HG03378 (cell line): ENCODE results near the gene RBM47.
"Not testable (repeated sequence)": the region's sequence is repeated elsewhere in the genome, so short reads cannot be mapped to it uniquely, and the experiment has no call there.

ENCODE experiments used
- ATAC-seq: cut with Tn5 transposase; IDR thresholded peaks from one replicate; pipeline ENCODE4 v1.9.1; 2021; ENCODE audit warnings: mild to moderate bottlenecking, moderate library complexity; ENCODE audit not compliant: unreplicated experiment

Gene RBM47

DNA sequence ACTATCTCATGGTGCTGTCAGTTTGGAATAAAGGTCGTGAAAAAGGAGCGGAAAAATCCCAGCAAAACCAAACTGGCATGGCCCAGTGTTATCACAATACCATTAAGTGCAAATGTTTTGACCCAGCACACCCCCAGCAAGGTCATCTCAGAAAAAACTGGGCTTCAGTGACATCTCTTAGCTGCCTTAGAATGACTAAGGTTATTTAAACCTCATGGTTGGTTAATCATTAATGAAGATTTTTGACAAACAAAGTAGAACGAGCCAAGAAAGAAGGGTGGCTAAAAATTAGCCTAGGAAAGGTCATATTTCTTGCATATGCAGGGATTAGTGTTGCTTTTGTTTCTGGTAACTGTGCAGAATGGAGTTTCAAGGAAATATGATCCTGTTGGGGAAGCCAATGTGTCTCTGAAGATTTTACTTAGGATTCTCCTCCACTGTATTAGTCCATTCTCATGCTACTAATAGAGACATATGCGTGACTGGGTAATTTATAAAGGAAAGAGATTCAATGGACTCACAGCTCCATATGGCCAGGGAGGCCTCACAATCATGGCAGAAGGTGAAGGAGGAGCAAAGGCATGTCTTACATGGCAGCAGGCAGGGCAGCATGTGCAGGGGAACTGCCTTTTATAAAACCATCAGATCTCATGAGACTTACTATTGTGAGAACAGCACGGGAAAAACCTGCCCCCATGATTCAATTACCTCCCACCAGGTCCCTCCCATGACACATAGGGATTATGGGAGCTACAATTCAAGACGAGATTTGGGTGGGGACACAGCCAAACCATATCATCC lies 211.0 kb downstream of the RBM47 start:
- no peak for ATAC-seq

- ATAC-seq: no peak
Measured at GRCh38 chr4:40417941-40418340, 211.7 kb downstream of the RBM47 start.

DNA sequence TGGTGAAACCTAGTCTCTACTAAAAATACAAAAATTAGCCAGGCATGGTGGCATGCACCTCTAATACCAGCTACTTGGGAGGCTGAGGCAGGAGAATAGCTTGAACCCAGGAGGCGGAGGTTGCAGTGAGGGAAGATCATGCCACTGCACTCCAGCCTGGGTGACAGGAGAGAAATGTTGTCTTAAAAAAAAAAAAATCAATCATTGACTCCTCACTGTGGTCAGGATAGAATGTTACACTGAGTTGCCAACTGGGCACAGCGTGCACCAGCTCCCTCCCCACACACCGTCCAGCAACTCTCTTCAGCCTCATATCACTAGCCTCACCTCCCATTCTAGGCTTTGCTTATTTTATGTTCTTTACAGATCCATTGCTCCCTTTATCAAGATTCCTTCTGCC lies 215.0 kb downstream of the RBM47 start:
- no peak for ATAC-seq

DNA sequence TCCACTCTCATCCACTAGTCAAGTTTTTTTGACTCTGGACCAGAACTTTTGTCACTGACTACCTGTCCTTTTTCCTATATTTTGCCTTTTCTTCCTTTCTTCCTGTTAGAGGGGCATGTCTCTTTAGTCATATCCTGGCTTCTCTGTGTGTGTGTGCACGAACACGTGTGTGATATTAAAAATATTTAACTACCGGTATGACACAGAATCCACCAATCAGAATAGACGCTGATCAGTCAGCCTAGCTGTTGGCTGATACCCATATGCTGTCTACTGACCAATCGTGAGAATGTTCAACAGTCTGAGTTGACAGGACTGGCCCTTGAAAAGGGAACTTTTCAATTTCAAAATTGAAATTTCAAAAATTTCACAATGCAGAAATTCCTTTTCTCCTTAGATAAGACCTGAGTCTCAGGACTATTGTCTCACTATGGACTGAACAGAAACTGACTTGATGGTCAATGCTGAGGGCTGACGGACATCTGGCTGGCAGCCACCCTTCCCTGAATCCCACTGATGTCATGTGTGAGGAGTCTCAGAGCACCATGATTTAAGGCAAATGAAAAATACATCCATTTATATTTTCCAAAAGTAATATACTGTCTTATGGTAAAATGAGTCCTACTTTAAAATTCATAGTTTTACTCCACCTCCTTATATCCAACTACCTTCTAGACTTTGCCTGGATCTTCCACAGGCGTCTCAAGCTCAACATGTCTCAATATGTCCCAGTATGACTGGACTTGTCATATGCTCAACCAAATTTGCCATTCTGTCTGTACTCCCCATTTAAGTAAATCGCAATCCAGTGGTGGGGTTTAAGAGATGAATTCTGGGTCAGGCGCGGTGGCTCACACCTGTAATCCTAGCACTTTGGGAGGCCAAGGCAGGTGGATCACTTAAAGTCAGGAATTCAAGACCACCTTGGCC lies 216.5 kb downstream of the RBM47 start:
- ATAC-seq: no peak

- ATAC-seq: no peak
Measured at GRCh38 chr4:40412388-40412787, 217.3 kb downstream of the RBM47 start.

DNA sequence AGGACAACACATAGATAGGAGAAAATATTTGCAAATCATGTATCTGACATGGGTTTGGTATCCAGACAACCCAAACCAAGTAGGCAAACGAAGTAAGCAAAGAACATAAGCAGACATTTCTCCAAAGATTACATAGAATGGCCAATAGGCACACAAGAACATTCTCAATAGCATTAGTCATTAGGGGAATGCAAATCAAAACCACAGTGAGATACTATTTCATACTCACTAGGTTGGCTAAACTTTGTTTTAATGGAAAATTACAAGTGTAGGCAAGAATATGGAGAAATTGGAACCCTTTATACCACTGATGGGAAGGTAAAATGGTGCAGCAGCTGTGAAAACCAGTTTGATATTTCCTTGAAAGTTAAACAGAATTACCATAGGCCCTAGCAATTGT lies 219.8 kb downstream of the RBM47 start:
- no peak for ATAC-seq

DNA sequence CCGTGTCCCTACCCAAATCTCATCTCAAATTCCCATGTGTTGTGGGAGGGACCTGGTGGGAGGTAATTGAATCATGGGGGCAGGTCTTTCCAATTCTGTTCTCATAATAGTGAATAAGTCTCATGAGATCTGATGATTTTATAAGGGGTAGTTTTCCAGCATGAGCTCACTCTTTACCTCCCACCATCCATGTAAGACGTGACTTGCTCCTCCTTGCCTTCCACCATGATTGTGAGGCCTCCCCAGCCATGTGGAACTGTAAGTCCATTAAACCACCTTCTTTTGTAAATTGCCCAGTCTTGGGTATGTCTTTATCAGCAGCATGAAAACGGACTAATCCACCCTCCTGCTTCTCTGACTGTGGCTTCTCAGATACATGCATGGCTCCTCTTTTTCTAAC lies 222.2 kb downstream of the RBM47 start:
- ATAC-seq: not testable (repeated sequence)

DNA sequence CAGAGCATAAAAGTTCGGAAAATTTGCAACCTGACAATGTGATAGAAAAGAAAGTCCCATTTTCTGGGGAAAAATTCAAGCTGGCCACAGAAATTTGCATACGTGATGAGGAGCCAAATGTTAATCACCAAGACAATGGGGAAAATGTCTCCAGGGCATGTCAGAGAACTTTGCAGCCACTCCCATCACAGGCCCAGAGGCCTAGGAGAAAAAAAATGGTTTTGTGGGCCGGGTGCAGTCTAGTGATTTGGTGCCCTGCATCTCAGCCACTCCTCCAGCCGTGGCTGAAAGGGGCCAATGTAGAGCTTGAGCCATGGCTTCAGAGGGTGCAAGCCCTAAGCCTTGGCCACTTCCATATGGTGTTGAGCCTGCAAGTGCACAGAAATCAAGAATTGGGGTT lies 223.3 kb downstream of the RBM47 start:
- ATAC-seq: no peak

- no peak for ATAC-seq
Measured at GRCh38 chr4:40405193-40405592, 224.5 kb downstream of the RBM47 start.

GRCh38 chr4:40403081-40403480 lies 226.6 kb downstream of the RBM47 start:
- no peak for ATAC-seq

GRCh38 chr4:40402556-40402955 lies 227.1 kb downstream of the RBM47 start:
- ATAC-seq: no peak

DNA sequence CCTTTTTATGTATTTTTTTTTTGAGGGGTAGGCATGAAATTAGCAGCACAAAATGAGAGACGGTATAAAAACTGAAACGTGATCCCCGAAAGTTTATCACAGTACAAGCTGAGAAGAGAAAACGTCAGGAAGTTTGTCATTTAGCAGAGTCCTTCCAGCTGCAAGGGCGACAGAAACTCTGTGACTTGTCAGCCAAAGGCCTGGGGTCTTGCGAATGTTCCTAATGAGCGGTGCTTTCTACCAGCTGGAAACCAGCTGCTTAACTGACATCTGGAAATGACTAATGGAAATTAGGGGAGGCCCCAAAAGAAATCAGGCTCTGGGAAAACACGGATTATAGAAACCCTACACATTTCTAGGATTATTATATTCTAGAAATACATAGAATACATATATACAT lies 228.0 kb downstream of the RBM47 start:
- no peak for ATAC-seq

DNA sequence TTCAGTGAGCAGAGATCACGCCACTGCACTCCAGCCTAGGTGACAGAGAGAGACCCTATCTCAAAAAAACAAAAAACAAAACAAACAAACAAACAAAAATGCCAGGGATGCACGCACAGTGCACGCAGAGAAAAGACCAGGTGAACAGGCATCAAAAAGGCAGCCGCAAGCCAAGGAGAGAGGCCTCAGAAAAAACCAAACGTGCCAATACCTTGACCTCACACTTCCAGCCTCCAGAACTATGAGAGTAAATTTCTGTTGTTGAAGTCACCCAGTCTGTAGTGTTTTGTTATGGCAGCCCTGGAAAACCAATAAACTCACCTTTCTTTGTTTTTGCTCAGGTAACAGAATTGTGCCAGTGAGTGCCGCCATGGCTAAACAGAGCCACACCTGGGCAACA lies 228.6 kb downstream of the RBM47 start:
- no peak for ATAC-seq

DNA sequence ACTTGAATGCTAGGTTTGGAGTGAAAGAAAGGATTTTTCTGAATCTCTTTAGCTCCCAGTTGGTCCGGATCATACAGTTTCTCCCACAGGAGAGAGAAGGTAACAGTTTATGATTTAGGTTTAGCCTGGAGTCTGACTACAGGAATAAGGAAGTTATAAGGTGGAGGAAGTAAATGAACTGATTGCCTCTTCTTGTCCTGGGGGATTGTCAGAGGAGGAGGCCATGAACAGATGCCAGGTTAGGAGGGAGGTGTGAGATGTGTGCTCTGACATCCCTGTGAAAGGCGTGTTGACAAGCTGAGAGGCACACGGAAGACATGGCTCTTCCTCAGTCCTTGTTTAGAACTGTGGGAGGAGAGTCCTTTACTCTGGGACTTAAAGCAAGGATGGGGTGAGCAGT lies 230.1 kb downstream of the RBM47 start:
- ATAC-seq: no peak

DNA sequence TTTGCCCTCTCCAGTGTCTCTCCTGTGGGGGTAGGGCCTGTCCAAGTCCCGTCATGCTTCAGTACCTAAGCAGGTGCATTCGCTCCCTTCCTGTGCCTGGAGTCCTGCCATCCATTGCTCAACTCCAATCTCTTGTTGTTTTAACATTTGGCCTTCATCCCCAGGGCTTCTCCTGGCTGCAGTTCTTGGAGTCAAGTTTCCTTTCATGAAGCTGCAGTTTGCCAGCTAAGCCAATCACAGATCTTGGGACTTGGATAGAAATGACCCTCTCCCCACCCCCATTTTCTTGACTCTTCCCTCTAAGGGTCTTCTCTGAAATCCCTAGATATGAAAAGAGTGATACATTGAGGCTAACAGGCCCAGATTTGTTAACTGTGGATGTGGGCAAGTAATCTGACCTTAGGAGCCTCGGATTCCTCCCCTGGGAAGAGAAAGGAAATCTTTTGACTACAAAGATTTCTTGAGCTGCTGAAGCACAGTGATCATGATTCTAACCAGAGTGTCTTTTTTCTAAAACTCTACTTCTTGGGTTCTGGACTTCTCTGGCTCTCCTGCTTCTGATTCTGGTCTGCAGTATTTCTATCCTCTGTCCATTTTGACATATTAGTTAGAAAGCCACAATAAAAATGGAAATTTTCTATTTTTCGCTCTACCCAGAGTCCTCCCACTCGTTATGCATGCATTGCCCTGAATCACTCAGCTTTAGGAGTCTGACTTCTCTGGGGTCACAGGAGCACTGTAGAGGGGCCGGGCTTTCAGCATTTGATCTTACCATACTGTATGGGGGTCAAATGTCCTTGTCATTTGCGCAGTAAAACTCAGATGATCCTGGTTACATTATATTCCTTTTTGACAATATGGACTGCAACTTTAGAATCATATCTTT lies 233.5 kb downstream of the RBM47 start:
- ATAC-seq: no peak

DNA sequence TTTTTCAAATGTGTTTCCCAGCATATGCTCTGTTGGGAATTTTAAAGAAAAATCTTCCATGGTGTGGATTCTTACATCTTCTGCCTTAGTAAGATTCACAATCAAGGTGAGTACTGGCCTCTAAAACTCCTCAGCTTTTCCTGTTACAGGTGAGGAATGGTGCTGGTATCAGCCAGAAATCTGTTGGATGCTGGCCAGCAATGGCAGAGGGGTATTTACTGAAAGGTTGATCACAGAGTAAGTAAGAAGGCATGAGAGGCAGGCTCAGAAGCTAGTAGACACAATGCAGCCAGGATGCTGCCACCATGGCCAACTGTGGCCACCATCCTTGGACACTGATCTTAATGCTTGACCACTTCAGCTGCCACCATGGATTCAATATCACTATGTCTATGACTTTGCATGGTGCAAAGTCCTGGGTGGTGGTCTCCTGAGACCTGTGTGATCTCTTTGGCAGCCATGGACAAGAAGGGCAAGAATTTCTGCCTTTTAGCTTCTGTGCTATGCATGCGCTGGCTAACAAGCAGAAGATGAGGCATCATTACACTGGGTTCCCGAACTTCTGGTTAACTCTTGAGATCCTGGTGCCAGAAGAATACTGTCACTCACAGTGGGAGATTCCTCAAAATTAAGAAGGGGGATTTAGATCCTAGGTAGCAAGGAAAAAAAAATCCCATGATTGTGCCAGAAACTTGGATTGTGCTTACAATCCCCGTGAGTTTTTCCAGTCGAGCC lies 234.3 kb downstream of the RBM47 start:
- ATAC-seq: no peak

DNA sequence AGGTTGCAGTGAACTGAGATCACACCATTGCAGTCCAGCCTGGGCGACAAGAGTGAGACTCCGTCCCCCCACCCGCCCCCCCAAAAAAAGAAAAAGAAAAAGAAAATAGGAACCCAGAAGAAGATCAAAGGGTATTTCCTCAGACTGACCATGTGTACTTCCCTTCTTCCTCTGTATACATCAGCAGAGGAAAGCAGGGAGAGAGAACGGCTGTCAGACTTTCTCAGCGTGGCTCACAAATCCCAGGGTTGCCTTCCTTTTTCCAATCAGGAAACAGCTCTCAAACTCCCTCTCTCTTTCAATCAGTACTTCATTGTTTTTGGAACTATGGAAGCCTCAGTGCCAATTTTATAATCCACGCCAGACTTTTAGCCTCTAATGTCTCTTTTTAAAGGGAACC lies 235.4 kb downstream of the RBM47 start:
- ATAC-seq: no peak

DNA sequence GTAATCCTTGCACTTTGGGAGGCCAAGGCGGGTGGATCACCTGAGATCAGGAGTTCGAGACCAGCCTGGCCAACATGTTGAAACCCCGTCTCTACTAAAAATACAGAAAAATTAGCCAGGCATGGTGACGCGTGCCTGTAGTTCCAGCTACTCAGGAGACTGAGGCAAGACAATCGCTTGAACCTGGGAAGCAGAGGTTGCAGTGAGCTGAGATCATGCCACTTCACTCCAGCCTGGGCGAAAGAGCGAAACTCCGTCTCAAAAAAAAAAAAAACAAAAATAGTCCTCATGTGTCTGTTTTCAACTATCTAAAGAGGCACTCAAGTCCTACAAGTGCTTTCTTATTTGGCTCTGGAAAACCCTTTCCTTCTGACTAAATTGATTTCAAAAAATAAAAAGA lies 237.4 kb downstream of the RBM47 start:
- ATAC-seq: not testable (repeated sequence)

DNA sequence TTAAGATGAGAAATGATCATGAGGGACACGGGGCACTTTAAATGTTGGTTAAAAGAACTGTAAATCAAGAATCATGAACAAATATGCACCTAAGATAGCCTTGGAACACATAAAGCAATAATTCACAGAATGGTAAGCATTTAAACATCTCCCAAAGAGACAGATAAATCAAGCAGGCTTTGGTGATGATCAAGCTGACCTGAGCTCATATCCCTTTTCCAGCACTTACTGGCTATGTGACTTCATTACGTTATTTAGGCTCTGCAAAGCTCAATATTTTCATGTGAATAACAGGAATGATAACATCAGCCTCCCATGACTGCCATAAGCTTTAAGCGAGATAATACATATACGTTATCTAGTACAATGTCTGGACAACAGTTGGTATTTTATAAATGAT lies 239.7 kb downstream of the RBM47 start:
- no peak for ATAC-seq

DNA sequence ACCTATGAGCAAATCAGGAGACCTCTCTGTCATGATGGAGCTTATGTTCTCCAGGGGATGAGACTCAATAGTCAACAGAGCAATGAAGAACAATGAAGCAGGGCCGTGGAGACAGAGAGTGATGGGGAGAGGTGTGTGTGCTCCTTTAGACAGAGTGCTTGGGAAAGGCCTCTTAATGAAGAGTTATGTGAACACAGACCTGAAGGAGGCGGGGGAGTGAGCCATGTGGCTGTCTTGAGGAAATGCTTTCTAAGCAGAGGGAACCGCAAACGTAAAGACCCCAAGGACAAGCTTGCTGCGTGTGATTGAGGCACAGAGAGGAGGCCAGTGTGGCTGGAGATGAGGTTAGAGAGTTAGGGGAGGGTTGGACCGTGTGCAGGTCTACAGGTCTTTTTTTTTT lies 241.4 kb downstream of the RBM47 start:
- ATAC-seq: no peak
